Measurements from ENCODE around the gene CRADD.

- TF ChIP-seq CTCF (IDR thresholded peaks at IDR 0.05): no peak
- no peak for TF ChIP-seq EZH2 (IDR thresholded peaks at IDR 0.05)
Measured at GRCh38 chr12:93704122-93704521, 26.9 kb downstream of the CRADD start.
